IMR-90 (cell line): Measurements from ENCODE around the gene WBP2.

ENCODE experiments used
- BHLHE40 ChIP-seq: fragments of 150-350 bp; IDR thresholded peaks from 2 replicates; pipeline ENCODE4 v1.6.1; 2016; ENCODE audit warnings: mild to moderate bottlenecking, low read depth, low read length
- CTCF ChIP-seq: conservative IDR thresholded peaks from 2 replicates; pipeline ENCODE4 v1.5.1; 2012; ENCODE audit warnings: mild to moderate bottlenecking, low read depth, low read length, improper control_type of control experiment
- ELK1 ChIP-seq: fragments of 150-350 bp; IDR thresholded peaks from 2 replicates; pipeline ENCODE4 v1.6.1; 2016; ENCODE audit warnings: low read depth, mild to moderate bottlenecking, low read length, moderate library complexity, borderline replicate concordance
- MAZ ChIP-seq: IDR thresholded peaks from 2 replicates; pipeline ENCODE4 v1.6.1; 2012; ENCODE audit warnings: low read depth, mild to moderate bottlenecking, low read length, improper control_type of control experiment, moderate library complexity, borderline replicate concordance
- MXI1 ChIP-seq: IDR thresholded peaks from 2 replicates; pipeline ENCODE4 v1.6.1; 2012; ENCODE audit warnings: low read depth, mild to moderate bottlenecking, low read length, moderate library complexity, borderline replicate concordance
- POLR2A ChIP-seq: IDR thresholded peaks from 2 replicates; pipeline ENCODE4 v1.6.1; 2012; ENCODE audit warnings: mild to moderate bottlenecking, low read depth, low read length
- SMC3 ChIP-seq: fragments of 150-350 bp; IDR thresholded peaks from 2 replicates; pipeline ENCODE4 v1.6.1; 2016; ENCODE audit warnings: low read depth, mild to moderate bottlenecking, antibody characterized with exemption, low read length, moderate library complexity

- TF ChIP-seq POLR2A (no peak), BHLHE40 (no peak), MAZ (no peak), CTCF (no peak), SMC3 (no peak), ELK1 (no peak), MXI1 (no peak)
These were observed 34.3 kb upstream of the WBP2 start for GRCh38 chr17:75889454-75889853.
